ENCODE data around the gene SH3GL1.

Gene SH3GL1

DNA sequence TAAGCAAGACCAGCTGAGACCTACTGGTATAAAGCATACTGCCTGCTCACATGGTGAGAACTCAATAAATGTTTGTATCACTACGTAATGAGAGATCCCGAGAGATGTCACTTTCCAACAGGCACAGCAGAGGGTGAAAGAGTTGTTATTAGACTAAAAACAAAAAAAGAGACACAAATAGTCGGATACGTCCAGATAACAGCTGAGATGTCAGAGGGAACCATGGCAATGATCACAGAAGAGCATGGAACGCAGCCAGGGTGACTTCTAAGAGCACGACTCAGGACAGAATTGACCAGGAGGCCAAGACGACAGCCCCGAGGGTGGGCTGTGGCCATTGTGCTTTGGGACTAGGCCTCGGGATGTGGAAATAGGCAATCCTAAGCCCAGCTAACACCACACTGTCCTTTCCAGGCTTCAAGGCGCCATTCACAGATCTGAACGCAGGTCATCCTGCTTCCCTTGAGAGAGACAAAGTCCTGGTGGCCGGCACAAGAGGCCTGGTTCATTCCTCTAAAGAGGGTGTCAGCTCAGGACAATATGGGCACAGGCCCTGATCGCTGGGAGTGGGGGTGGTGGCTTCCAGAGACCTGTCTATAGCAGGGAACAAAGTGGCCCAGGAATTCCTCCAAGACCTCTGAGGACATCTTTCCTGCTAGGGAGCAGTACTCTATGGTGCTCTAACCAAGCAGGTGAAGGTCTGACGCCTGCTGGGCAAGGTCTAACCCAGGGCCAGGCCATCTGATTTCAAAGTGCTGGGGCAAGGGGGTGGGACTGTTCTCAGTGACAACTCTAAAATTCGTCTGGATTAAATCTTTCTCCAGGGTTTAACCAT lies 3.2 kb downstream of the SH3GL1 start:
- no peak for DNase-seq

DNA sequence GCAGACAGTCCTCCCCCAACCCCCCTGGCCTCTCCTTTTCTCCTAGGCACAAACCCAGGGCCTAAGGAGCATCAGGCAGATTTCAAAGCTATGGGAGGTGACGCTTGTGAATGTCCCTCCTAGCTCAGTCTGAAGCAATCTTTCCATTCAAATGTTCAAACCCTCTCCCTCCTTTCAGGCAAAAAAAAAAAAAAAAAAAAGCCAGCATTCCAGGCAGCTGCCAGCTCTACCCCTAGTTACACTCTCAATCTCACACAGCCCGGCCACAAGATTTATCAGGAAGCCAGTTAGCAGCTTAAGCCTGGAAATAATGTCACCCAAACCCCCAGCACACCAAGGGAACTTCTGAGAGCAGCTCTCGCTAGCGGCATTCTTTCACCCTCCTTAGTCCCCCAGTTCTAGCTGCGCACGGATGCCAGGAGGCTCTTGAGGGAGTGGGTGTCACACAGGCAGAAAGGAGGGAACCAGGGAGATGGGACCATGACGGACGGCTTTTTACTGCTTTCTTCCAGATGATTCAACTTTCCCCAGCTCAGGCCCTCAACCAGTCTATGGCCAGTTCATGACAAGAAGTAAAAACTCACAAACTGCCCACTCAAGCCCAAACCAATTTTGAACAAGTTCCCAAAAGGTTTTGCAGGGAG lies 6.3 kb downstream of the SH3GL1 start:
- DNase-seq: no peak

DNA sequence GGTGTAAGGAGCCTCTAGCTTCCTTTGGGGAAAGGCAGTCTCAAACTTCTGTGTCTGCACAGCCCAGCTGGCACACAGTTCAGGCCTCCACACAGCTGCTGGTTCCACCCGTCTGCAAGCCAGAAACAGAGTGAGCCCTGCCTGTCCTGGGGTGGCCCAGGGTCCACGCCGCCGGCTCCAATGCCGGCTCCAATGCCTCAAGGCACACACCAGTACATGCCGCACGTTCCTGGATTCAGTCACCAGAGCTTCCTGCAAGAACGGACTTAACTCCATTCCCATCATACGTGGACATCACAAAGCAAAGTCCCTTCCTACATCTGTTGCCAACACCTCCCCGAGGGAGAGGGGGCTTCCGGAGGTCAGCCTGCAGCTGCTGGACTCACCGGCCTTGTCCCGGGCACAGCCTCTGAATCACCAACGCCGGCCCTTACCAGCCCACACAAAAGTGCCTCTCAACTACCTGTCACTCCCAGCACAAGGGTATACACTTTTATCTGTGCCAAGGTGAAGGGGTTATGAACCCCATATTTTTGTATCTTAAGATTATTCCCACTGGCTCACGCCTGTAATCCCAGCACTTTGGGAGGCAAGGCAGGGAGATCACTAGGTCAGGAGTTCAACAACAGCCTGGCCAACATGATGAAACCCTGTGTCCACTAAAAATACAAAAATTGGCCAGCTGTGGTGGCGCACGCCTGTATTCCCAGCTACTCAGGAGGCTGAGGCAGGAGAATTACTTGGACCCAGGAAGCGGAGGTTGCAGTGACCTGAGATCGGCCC lies 8.5 kb downstream of the SH3GL1 start:
- DNase-seq: no peak

DNA sequence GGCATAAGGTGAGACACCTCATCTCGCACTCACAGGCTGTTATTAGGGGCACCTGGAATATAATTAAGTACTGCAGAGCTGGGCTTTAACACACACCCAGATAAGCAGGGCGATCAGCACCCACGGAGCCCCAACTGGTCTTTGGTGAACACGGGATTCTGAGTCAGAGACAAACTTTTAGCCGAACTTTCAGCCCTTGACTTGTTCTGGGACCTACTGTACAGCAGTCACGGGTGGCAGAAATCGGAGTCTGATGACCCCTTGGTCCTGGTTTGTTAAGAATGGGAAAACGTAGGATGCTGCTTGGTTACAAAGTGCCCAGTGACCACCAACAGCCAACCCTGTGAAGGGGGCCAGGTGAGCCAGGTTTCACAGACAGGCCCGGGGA lies 9.0 kb downstream of the SH3GL1 start:
- no peak for DNase-seq

DNA sequence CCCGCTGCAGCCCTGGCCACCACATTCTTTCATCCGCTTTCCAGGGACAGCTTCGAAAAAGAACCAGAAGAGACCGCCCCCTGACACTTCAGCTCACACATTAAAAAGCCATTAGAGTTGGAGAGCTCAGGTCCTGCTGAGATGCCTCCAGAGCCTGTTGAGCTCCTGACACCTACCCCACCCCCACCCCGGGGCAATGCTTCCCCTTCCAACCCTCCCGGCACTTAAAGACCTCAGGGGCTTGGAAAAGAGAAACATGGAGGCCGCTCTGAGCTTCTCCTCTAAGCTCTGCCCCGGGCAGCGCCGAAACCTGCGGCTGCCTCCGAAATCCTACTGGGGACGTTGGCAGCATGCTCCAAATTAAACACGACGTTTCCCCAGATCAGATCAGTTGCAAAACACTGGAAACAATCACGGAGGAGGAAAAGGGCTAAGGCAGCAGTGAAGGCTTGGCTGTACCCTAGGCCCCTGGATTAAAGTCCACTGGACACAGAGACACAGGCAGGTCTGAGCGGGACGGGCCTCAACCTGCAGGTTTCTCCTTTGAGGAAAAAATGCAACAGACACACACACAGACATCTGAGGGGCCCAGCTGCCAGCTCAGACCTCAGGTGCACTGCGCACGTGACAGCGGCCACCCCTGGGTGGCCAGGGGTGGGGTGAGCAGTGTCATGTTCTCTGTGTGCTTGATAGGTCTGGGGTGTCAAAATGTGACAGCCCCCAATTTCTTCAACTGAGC lies 9.6 kb downstream of the SH3GL1 start:
- DNase-seq: no peak

DNA sequence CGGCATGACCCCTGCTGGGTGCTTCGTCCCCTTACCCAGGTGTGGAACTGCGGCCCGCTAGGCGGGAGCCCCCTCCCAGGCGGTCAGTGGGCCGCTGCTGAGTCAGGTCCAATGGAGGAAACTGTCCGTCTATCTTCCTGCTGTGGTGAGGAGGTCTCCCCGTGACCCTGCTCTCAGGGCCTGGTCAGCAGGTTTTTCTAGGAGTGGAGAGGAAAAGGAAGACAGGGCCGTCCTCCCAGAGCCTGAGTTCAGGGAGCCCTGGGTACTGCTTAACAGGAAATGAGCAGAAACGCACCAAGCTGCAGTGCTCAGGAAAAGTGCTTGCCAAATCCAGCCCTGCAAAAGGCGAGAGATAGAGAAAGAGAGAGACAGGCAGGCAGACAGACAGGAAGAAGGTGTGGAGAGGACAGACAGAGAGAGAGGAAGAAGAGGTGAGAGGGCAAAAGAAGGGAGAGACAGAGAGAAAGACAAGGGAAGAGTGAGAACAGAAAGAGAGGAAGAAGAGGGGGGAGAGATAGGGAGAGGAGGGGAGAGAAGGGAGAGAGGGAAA lies 10.3 kb downstream of the SH3GL1 start:
- DNase-seq: no peak

DNA sequence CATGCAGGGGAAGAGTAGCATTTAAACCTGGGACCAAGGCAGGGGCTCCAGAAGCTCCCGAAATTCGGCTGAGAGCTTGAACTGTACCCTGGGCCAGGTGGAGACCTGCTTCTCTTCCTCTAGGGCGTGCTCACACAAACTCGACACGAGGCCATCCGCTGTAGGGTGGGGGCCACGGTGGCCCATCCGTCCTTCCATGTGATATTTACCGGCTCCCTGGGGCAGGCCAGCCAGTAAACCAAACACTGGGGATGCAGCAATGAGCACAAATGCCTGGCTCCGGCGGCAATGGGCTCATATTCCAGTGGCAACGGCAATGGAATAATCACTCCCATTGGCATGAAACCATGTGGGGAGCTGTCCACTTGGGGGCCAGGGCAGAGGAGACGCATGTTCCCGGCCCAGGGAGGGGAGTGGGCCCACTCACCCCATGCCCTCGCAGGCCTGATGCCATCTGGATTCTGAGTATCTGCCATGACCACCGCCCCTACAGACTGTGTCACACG lies 10.8 kb downstream of the SH3GL1 start:
- DNase-seq: no peak

DNA sequence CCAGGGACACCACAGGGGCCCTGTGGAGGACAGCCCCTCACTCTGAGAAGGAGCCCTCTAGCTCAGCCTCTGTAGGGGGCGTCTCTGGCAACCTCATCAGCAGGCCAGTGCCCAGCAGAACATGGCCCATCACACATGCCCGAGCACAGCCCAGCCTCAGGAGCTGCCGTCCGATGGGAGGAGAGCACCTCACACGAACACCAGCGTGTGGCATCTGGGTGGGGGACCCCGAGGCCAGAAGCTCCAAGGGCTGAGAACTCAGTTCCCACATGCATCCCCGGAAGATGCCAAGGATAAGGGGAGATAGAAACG lies 11.3 kb downstream of the SH3GL1 start:
- DNase-seq: no peak

DNA sequence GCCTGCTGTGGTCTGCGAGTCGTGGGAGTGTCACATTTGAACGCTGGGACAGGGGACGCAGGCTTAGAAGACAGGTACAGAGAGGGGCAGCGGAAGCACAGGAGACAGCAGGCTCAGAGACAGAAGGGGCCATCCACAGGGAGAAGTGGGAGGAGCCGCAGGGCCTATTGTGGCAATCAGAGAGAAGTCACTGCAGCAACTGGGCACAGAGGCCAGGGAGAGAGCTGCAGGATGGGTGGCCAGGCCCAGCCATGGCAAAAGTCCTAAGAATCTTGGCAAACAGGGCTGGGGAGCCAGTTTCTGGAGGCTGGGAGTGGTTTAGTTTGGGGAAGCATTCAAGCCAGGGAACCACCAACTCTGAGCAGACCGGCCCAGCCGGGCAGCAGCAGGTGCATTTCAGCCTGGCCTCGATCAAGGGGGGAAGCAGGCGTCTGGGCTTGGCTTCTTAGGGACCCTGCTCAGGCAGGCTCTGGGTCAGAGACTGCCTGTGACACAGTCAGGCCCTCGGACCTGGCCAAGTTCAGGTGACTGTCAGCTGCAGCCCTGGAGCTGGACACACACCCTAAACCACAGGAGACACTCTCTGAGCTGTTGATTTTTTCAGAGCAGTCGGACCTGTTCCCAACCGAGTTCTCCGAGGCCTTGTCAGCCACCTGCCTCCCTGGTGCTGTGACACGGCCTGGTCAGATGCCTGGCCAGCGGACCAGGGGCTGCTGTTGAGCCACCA lies 11.8 kb downstream of the SH3GL1 start:
- no peak for DNase-seq

DNA sequence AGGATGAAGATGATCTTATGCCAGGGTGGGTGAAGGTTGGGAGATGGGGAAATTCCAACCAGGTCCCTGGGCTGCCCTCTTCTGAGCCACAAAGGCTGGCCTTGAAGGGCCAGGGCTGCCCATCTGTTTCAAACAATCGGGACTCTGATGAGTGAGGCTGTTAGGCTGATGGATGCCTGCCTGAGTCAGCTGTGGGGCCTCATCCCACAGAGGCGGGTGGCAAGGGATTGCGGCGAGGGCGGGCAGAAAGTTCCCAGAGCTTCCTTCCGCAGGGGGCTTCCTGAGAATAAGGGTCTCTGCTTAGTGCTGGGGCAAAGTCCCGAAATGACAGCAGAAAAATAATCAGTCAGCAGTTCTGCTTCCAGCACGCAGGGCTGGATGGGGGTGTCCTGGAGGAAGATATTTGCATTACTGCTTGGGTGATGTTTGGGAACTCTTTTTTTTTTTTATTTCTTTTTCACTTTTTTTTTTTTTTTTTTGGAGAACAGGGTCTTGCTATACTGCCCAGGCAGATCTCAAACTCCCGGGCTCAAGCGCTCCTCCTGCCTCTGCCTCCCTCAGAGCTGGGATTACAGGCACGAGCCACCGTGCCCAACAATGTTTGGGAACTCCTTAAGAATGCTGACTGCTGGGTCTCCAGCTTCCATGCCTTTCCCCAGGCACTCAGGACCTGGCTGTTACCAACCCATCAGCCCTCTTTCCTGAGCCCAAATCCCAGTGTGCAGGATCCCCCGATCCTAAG lies 14.1 kb downstream of the SH3GL1 start:
- no peak for DNase-seq

DNA sequence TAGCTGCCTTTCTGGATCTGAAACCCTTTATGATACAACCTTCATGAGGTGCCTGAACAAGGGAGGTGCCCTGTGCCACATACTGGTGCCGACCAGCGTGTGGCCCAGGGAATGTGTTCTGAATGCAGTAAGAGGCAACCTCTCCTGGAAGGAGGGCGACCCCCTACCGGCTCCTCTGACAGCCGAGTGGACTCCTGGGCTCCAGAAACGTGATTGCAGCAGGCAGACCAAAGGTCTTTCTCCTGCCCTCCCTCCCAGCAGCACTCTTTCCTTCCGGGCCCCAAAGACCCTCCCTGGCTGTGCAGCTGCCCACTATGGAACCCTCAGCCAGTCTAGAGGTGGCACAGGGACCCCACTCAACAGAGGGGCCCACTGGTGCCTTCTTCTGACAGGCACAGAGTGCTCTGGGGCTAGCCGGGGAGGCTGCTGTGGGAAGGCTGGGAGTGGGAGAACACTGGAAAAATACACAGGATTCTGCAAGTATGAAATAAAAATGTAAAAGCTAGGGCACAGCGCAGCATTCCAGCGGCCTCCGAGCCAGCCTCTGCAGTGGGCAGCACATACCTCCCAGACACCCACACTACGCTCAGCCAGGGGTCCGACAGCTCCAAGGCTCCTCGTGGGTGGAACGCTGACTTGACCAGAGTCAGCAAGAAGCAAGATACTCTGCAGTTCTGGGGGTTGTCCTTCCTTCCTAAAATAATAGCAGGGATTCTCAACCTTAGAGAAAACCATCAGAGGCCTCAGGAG lies 14.9 kb downstream of the SH3GL1 start:
- DNase-seq: no peak

DNA sequence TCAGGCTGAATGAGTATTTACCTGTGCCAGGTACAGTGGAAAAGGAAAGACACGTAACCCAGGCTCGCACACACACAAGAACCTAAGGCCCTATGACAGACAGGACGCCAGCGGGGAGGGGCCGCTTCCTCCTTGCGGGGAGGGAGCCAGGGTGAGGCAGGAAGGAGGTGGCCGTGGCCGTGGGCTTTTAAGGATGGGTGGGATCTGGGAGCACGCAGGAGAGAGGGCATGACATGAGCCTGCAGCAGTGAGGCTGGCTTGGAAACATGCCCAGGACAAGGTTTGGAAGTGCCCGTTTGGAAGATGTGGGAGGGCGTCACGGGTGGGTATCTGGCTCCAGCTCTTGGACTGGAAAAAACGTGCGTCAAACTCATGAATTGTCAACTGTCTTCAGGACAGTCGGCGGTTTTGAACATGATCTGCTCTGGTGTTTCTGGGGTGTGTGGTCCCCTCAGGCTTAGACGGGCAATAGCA lies 20.1 kb downstream of the SH3GL1 start:
- peak; percentile 24 to 79 (median 47) for DNase-seq

DNA sequence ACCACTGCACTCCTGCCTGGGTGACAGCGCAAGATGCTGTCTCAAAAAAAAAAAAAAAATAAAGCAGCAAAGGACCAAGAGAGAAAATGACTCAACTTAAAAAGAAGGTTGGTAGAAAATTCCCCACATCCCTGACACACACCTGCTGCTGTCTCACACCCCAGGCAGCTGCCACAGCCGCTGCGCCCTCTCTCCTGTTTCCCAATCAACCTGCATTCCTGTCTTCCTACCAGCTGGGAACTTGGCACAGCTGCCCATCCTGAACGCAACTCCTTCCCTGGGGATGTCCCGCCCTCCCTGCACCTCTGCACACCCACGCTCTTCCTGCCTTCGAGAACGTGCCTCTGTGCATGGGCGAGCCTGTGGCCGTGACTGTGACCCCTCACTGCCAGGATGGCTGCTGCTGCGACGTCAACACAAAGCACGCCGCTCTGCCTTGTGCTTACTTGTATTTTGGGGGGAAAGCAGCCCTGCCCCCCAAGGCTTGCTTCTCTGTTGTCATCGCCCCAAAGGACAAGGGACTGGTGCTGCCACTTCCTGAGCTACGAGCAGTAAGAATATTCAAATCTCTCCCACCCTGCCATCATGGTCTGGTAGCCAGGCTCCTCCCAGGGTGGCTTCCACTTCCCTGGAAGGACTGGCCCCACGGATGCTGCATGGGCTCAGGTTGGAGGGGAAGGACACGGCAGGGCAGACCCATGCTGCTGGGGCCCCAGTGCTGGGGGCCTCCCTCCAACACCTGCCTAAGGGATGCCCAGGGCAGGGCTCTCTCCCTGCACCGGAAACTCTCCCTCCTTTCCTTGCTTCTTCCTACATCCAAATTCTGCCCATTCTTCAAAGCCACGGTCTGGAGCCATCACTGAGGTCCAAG lies 20.7 kb downstream of the SH3GL1 start:
- DNase-seq: peak in 2 of 5 experiments; percentile 35 to 44

DNA sequence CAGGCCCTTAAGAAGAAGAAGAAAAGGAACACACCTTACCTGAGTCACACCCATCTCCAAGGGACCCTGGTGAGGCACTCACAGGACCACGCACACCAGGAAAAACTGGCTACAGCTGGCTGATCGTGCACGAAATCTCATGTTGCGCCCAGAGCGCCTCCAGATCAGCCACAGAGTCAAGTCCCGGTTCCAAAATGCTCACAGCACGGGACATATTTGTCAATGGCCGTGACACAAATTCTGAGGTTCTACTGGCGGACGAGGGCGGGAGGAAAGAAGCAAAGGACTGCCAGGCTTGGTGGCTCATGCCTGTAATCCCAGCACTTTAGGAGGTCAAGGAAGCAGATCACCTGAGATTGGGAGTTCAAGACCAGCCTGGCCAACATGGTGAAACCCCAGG lies 21.5 kb downstream of the SH3GL1 start:
- no peak for DNase-seq

DNA sequence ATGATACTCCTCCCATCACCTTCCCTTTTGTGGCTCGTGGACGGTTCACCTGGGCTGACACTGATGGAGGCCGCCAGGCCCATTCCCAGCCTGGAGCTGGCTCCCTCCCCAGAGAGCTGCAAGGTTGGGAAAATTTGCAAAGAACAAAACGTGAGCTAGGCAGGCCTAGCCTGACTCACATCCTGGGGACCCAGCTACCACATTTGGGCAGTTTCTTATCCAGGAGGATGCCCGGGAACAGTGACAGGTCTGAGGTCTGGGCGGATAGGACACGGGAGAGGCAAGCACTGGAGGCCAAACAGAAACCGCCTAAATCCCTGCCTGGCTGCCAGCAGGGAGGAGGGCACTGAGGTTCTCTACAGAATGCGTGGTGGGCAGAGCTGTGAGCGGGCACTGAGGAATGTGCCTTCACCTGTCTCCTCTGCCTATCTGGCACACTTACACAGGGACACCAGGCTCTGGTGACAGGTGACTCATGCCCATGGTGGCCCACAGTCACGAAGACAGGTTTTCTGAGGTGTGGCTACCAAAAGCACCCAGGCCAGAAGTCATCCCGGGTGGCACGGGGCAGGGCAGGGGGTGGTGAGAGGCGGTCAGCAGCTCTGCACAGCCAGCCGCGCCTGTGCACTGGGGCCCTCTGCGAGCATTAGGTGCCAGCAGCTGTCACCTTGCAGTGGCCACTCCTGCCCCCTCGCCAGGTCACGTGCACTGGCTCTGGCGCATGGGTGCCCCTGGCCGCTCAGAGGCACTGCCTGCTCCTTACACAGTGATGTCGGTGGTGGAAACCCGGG lies 23.2 kb downstream of the SH3GL1 start:
- no peak for DNase-seq

DNA sequence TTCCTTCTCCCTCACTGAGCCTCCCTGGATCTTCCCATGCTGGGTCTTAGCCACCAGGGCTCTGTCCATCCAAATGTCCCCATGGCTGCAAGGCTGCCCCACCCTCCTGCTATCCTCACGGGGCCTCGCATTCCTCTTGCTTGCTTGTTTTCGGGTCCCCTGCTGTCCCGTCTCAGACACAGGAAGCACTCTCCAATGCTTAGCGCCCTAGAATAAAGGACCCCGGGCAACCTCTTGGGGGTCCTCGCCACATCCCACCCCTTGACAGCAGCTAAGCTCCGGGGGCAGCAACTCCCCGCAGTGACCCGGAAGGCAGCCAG lies 23.7 kb downstream of the SH3GL1 start:
- no peak for DNase-seq

DNA sequence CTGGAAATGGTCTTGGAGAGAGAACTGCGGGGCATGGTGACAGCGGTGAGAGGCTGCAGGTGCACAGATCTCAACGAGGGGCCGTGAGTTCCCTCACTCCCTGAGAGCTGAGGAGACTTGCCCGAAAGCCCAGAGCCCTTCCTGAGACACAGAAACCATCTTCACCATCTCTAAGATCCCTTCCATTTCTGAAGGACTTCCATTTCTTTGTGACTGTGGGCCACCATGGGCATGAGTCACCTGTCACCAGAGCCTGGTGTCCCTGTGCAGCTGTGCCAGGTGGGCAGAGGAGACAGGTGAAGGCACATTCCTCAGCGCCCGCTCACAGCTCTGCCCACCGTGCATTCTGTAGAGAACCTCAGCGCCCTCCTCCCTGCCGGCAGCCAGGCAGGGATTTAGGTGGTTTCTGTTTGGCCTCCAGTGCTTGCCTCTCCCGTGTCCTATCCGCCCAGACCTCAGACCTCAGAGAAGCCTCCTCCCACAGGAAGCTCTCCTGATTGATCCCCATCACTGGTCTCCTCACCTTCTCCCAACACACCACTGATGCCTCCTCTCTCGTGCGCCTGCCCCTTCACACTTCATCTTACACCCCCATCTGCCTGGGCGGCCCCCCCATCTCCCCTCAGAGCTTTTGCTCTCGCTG lies 24.2 kb downstream of the SH3GL1 start:
- DNase-seq: no peak
